Stimulated activated CD4-positive, alpha-beta T cell treated with anti-CD3 and anti-CD28 coated beads, Interleukin-12 subunit alpha, Interleukin-12 subunit beta, amount 100 ng/mL, for 4 hours (primary cell): ENCODE measurements around the gene PDS5A.
"Not testable (repeated sequence)": the region's sequence is repeated elsewhere in the genome, so short reads cannot be mapped to it uniquely, and the experiment has no call there.

ENCODE experiments used
- DNase-seq: peaks from one replicate; pipeline ENCODE4 v3.0.0-alpha.2; 2020

PDS5A gene

DNA sequence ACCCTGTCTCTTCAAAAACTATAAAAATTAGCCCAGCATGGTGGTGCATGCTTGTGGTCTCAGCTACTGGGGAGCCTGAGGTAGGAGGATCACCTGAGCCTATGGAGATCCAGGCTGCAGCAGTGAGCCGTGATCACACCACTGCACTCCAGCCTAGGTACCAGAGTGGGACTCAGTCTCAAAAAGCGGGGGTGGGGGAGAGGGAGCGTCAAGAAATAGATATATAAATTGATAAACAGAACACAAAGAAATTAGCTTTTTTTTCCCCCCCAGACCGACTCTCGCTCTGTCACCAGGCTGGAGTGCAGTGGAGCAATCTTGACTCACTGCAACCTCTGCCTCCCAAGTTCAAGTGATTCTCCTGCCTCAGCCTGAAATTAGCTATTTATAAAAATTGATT is 14.1 kb downstream of the PDS5A start:
- no peak for DNase-seq

DNA sequence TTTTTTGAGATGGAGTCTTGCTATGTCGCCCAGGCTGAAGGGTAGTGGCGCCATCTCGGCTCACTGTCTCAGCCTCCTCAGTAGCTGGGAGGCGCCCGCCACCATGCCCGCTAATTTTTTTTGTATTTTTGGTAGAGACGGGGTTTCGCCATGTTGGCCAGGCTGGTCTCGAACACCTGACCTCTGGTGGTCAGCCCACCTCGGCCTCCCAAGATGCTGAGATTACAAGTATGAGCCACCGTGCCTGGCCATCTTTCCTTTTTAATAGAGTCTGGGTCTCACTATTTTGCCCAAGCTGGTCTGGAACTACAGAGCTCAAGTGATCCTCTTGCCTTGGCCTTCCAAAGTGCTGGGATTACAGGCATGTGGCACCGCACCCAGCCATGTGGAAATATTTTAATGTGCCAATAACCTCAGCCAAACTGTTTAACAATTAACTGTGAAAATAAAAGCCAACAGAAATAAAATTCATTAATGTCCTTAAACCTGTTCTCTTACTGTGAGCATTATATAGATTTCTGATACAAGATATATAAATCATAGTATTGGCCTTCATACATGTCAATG is 16.3 kb downstream of the PDS5A start:
- no peak for DNase-seq

DNA sequence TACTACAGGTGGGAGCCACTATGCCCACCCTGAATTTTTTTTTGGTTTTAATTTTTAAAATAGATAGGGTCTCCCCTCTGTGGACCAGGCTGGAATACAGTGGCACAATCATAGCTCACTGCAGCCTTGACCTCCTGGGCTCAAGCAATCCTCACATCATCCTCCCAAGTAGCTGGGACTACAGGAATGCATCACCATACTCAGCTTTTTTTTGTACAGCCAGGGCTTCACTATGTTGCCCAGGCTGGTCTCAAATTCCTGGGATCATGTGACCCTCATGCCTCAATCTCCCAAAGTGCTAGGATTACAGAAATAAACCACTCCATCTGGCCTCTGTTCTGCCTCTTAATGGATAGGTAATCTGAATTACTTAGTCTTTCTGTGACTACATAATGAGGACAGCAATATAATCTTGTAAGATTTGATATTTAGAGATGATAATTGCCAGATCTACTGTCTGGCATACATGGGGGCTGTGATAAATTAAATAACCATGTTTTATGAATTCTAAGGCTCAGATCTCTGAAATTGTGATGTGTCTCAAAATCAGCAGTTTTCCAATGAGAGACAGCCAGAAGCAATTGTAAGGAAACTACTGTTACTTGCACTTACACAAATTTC is 26.7 kb downstream of the PDS5A start:
- DNase-seq, result no peak

DNA sequence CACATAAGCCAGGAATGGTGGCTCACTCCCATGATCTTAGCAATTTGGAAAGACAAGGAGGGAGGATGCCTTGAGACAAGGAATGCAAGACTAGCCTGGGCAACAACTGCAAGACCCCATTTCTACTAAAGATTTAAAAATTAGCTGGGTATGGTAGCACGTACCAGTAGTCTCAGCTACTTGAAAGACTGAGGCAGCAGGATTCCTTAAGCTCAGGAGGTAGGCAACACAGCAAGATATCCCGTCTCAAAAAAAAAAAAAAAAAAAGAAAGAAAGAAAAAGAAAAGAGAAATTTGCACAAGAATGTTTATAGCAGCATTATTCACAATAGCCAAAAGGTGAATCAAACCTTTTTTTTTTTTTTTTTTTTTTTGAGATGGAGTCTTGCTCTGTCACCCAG is 29.7 kb downstream of the PDS5A start:
- no peak for DNase-seq

DNA sequence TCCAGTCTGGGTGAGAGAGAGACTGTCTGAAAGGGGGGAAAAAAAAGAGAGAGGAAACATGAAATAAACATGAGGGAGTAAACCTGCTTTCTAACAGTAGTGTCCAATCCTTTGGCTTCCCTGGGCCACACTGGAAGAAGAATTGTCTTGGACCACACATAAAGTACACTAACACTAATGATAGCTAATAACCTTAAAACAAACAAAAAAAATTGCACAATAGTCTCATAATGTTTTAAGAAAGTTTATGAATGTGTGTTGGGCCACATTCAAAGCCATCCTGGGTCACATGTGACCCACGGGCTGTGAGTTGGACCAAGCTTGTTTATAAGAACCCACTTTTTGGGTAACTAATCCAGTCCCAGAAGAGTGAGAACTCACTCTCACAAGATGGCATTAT is 30.3 kb downstream of the PDS5A start:
- DNase-seq, result no peak

DNA sequence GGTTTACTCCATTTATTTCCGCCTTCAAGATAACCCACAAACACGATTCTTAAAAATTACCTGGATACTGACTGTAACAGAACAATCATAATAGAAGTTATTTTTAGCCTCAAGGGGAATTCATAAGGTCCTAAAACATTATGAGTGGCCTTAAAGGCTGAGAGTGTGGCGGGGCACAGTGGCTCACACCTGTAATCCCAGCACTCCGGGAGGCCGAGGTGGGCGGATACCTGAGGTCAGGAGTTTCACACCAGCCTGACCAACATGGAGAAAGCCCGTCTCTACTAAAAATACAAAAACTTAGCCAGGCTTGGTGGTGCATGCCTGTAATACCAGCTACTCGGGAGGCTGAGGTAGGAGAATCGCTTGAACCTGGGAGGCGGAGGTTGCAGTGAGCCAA is 33.5 kb downstream of the PDS5A start:
- not testable (repeated sequence) for DNase-seq

DNA sequence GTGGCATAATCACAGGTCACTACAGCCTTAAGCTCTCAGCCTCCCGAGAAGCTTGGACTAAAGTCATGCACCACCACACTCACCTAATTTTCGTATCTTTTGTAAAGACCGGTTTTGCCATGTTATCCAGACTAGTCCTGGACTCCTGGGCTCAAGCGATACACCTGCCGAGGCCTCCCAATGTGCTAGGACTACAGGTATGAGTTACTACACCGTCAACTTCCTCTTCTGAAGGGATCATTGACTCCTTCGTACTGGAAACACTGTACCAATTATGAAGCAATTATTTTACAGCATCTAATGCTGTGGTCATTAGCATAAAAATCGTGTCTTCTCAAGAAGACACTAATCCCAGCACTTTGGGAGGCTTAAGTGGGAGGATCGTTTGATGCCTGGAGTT is 35.2 kb downstream of the PDS5A start:
- DNase-seq, result no peak

DNA sequence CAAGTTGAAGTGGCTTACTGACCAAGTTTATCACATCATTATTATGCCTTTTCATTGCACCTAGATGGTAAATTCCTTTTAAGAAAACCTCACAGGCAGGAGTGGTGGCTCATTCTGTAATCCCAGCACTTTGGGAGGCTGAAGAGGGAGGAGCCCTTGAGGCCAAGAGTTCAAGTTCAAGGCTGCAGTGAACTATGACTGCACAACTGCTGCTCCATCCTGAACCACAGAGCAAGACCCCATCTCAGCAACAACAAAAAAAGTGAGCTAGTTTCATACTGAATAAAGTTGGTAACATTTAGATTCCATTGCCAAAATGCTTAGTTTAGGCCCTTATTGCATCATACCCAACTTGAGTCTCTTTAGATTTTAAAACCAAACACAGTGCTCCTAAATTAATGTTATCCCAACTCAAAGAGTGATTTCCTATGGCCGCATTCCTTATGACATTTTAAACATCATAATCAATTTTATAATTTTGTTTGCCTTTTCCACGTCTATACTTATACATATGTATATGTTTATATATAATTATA is 36.0 kb downstream of the PDS5A start:
- DNase-seq, result no peak

DNA sequence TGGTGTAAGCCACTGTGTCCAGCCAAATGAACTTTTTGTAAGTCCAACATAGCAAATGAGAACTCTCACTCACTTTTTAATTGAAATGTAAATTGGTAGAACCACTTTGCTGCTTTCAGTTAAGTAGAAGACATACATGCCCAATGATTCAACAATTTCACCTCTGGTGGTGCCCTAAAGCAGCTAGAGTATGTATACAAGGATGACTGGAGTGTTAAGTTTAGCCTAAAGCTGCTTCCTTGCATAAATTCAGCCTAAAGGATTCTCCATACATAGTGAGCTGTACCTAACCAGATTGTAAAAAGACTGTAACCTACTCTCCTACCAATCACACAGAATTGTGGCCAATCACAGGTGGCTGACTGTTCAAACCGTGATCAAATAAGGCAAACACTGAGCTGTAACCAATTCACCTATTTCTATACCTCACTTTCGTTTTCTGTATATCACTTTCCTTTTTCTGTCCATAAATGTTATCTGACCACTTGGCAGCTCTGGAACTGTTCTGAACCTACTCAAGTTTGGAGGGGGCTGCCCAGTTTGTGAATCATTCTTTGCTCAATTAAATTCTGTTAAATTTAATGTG is 39.9 kb downstream of the PDS5A start:
- no peak for DNase-seq

DNA sequence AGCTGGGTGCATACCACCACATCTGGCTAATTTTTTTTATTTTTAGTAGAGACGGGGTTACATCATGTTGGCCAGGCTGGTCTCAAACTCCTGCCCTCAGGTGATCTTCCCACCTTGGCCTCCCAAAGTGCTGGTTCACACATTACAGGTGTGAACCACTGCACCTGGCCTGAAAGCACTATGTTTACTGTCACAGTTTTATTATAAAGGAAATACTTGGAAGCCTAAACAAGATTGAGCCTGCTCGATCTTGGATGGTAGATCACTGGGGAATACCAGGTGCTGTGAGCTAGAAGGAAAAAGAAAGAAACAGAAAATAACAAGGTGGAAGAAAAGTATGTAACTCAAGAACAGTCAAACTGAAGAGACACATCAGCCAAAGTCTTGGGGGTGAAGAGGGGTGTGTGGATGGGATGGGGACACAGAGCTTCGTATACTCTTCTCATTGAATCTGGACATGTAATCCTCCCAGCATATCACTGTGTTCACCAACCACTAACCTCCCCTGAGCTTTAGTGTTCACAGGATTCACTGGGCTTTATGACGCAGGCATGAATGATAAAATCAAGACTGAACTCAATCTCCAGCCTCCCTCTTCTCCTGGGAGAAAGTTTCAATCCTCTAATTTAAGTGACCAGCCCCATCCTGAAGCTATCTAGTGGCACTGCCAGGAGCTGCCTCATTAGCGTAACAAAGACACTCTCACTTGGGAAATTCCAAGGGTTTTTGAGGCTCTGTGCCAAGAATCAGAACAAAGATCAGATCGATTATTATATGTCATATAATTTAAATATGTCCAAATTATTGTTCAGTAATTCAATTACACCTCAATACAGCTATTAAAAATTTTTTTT is 40.9 kb downstream of the PDS5A start:
- no peak for DNase-seq

DNA sequence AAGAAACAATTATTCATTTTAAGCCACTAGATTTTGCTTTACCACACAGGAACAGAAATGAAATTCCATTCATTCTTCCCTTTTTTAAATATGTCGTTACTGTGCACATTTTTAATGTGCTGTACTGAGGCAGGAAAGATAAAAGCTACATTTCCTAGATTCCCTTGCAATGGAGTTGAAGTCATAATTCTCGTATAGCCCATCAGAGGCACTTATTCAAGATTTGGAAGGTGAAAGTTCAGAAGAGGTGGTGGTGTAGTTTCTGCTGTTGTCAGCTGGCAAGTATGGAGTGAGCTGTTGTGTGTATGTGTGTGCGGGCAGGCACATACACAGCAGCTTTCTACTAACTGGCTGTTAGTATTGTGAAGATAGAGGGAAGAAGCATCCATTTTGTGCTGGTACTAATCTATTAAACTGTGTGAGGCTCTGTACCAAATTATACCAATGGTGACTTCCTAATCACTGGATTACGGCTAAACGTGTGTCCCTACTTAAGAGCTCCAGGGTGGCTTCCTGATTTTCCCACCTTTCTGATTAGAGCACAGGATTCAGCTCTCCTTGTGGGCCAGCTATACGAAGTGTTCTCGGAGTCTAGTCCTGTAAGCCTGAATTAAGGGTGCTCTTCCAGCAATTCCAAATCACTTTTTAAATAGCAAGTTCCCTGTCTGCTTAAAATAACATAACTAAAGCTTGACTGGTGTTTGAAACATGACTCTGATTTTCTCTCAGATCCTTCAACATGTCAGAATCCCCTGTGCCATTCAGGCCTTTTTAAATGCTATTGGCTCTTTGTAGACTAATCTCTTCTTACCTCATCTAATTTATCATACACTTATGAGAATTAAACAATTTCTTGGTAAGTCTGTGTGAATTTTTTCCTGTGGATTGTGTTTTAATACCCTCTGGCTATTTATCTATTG is 43.8 kb downstream of the PDS5A start:
- DNase-seq, result no peak

DNA sequence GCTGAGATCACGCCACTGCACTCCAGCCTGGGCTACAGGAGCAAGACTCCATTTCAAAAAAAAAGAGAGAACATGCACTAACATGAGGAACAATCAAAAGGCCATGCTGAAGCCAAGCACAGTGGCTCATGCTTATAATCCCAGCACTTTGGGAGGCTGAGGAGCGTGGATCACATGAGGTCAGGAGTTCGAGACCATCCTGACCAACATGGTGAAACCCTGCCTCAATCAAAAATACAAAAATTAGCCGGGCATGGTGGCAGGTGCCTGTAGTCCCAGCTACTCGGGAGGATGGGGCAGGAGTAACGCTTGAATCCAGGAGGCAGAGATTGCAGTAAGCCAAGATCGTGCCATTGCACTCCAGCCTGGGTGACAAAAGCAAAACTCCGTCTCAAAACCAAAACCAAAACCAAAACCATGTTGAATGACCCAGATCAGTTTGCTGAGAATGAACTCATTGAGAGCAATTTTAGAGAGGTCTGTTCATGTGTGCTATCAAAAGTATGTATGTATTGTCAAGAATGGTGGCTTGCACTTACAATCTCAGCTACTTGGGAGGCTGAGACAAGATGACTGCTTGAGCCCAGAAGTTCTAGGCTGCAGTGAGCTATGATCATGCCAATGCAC is 44.8 kb downstream of the PDS5A start:
- no peak for DNase-seq

DNA sequence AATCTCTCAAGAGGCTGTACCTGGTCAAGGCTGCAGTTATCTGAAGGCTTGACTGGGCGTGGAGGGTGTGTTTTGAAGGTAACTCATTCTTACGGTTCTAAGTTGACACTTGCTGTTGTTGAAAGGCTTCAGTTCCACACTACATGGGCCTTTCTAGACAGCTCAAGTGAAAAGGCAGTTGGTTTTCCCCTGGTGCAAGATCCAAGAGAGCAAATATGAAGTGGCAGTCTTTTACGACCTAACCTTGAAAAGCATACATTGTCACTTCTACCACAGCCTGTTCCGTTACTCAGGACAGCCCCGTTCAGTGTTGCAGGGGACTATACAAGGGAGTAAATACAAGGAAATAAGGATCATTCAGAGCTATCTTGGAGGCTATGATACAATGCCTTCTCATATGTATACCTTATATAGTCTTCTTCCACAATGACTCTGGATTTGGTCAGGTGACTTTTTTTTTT is 46.2 kb downstream of the PDS5A start:
- no peak for DNase-seq

DNA sequence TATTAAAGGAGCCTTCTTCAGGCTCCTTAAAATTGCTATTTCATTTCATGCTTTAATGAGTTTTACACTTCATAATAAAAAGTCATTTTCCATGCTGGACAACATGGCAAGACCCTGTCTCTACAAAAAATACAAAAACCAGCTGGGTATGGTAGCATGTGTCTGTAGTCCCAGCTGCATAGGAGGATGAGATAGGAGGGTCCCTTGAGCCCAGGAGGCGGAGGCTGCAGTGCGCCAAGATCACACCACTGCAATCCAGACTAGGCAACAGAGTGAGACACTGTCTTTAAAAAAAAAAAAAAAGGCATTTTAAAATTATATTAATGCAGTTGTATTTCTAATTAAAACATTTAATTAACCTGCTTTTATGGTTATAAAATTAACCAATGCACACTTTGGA is 49.2 kb downstream of the PDS5A start:
- no peak for DNase-seq

DNA sequence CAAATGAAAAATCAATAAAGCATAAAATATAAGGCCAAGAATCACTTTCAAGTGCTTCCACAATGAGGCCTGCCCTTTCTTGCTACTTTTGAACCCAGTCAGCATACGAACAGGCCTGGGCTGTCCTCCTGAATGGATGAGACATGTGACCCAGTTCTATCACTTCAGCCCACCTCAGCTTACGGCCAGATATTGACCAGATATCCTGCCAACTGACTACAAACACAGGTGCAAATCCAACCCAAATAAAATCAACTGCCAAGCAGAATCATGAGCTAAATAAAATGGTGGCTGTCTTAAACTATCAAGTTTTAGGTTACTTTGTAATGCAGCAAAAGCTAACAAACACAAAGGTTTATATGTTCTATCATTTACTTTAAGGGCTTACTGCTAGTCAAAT is 53.7 kb downstream of the PDS5A start:
- no peak for DNase-seq

DNA sequence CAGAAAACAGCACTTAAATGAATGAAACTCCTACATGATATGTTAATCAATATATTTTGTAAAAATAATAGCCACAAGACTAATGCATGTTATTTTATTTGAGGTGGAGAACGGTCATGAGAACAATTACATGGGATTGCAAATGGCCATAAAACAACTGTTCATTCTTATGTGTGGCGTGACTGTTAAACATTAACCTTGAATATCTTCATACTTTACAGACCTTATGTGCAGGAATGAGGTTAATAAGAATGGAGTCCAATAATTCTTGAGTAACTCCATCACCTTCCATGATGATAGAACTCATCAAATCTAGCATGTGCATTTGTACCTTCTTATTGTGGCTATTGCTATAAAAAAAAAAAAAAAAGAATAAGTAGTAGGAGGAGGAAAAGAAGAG is 55.3 kb downstream of the PDS5A start:
- DNase-seq, result no peak

DNA sequence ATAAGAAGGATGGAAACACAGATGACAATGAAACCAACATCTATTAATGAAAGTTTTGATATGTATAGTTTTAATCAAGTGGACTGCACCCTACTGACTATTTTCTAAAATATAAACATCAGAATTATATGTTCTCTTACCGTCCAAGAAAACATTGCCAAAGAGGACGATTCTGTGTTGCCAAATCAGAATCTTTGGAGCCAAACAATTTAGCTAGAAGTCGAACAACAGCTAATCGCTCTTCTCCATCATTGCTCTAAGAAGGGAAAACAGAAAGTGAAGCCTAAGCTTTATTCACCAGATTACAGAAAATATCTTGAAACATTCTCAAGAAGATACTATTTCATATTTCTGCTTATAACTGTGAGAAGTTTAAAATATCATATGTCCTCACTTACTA is 64.2 kb downstream of the PDS5A start:
- DNase-seq, result no peak

DNA sequence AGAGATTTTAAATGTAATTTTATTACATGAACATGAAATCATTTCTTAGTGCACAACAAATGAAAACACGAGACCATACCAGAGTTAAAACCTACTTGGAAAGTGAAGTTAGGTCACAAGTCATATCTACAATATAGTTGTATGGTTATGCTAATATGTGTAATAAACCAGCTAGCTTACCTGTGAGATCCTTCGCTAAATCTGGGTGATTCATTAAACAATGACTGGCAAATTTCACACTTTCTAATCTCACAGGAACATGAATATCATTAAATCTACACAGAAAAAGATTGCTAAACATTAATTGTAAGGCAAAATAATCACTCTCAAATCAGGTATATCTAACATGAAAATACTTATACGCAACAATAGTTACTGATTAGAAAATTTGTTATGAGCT is 67.6 kb downstream of the PDS5A start:
- DNase-seq, result no peak

DNA sequence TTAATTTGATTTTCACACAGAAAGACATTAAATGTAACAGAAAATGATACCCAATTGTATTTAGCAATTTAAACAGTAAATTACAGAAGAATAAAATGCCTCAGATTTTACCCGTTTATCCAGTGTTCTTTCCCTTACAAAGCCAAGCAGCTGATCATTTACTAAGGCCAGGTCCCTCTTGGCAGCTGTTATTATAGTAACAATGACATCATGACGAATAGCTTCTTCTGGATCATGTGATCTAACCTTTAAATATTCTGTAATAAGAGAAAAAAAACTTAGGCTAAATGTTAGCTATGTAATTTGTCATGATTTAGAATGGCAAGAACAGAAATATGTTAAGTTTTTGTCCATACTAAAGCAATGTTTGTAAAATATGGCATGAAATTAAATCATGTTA is 69.4 kb downstream of the PDS5A start:
- no peak for DNase-seq

DNA sequence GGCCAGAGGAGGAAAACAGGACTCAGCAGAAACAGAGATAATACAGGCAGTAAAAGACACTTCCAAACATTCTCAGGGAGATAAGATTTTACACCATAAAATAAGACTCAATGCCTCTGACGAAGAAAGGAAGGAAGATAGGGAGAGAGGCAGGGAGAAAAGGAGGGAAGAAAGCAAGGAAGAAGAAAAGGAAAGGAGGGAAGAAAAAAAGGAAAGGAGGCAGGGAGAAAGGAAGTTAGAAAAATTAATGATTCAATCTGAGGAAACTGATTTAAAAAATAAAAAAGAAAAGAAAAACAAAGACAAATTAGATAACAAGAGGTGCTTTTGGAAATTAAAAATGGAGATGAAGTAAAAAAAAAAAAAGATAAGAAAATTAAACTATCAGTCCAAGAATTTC is 72.1 kb downstream of the PDS5A start:
- DNase-seq, result no peak

DNA sequence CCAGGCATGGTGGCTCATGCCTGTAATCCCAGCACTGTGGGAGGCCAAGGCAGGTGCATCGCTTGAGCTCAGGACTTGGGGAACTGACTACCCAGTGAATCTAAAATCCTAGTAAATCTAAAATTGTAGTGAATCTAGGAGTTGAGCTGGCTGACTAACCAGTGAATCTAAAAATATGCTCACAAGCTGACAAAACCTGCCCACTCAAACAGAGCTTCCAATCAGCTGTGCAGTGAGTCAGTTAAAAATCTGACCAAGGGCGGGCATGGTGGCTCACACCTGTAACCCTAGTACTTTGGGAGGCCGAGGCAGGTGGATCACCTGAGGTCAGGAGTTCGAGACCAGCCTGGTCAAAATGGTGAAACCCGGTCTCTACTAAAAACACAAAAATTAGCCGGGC is 72.7 kb downstream of the PDS5A start:
- not testable (repeated sequence) for DNase-seq

DNA sequence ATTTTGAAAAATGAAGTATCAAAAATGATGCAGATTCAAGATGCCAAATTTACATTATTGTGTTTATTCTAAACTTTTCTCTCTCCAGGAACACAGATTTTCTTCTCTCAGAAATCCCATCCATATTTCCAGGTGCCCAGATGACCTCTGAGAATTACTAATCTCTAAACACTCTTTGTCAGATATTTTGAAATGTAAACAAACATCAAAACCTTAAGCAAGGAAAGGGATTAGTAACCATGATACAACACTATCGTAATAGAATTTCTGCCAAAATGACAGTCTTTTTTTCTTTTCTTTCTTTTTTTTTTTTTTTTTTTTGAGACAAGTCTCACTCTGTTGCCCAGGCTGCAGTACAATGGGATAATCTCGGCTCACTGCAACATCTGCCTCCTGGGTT is 76.7 kb downstream of the PDS5A start:
- DNase-seq, result no peak
